ENCODE results near the gene EFNA5.

DNA sequence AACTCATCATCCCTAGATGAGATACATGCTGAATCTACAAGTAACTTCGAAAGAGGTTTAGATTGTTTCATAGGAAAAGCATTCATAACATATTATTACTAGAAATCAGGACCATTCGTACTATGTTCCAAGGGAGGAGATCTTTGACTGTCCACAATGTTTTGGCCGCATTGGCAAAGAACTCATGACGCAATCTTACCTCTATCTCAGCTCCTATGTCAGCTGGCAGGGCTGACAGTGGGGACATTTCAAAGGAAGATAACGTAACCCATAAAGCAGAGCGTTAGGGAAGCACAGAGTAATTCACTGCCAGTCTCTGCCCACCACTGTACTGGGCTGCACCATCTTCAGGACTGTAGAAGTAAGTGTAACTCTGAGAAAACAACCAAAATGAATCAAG is 69.7 kb downstream of the EFNA5 start:
- TF ChIP-seq EZH2phosphoT487 (IDR thresholded peaks at IDR 0.05; ENCODE audit: insufficient read depth, low read depth) (no peak), EZH2 (IDR thresholded peaks at IDR 0.05; ENCODE audit: insufficient read depth, poor library complexity, severe bottlenecking) (no peak)
